GM12891 (cell line): Measurements from ENCODE around the gene ARHGAP5.

Experiments
- DNase-seq: peaks from one replicate; pipeline ENCODE4 v3.0.0; 2011; ENCODE audit warnings: low spot score; ENCODE audit not compliant: insufficient read length
- FAIRE-seq: peaks from 2 replicates; lab custom pipeline; 2011; peaks lifted over from hg19 to GRCh38; lab: Jason Lieb, UNC
- PAX5 ChIP-seq: IDR thresholded peaks from 2 replicates; pipeline ENCODE4 v1.6.1; 2011; ENCODE audit warnings: low read length, moderate library complexity, mild to moderate bottlenecking; ENCODE audit not compliant: insufficient read depth, severe bottlenecking
- POLR2A ChIP-seq: IDR thresholded peaks from 2 replicates; pipeline ENCODE4 v1.6.1; 2011; ENCODE audit warnings: low read depth, low read length, control low read depth
- POLR2AphosphoS5 ChIP-seq: IDR thresholded peaks from 2 replicates; pipeline ENCODE4 v1.6.1; 2011; ENCODE audit warnings: low read depth, low read length, control low read depth
- POU2F2 ChIP-seq: IDR thresholded peaks from 2 replicates; pipeline ENCODE4 v1.6.1; 2011; ENCODE audit warnings: low read depth, mild to moderate bottlenecking, control low read depth, low read length, moderate library complexity
- SPI1 ChIP-seq: IDR thresholded peaks from 2 replicates; pipeline ENCODE4 v1.6.1; 2011; ENCODE audit warnings: low read depth, low read length, control low read depth
- TAF1 ChIP-seq: IDR thresholded peaks from 2 replicates; pipeline ENCODE4 v1.6.1; 2011; ENCODE audit warnings: low read depth, low read length, control low read depth

The ARHGAP5 gene

GRCh38 chr14:32076278-32077080 is 625 bp upstream of the ARHGAP5 start:
- FAIRE-seq (peak; percentile 87), DNase-seq (peak; percentile 48)
- no peak for TF ChIP-seq POLR2A
- no peak for TF ChIP-seq SPI1
- TF ChIP-seq POLR2AphosphoS5 = no peak
- no peak for TF ChIP-seq PAX5
- no peak for TF ChIP-seq TAF1
- no peak for TF ChIP-seq POU2F2

GRCh38 chr14:32078023-32078857 is 1.1 kb downstream of the ARHGAP5 start:
- TF ChIP-seq POLR2AphosphoS5 (no peak), SPI1 (no peak), TAF1 (no peak), PAX5 (no peak), POU2F2 (no peak), POLR2A (no peak)
- DNase-seq (no peak), FAIRE-seq (peak; percentile 16)

- TF ChIP-seq SPI1 (no peak), POU2F2 (no peak), PAX5 (no peak), POLR2AphosphoS5 (no peak), POLR2A (no peak), TAF1 (no peak)
- DNase-seq = no peak
- FAIRE-seq = no peak
These were observed 1.7 kb downstream of the ARHGAP5 start for GRCh38 chr14:32078858-32079216.

GRCh38 chr14:32079264-32079663 is 2.2 kb downstream of the ARHGAP5 start:
- DNase-seq (no peak), FAIRE-seq (no peak)
- no peak for TF ChIP-seq PAX5
- TF ChIP-seq TAF1 = no peak
- no peak for TF ChIP-seq SPI1
- no peak for TF ChIP-seq POU2F2
- no peak for TF ChIP-seq POLR2A
- TF ChIP-seq POLR2AphosphoS5 = no peak

GRCh38 chr14:32080001-32080510 is 3.0 kb downstream of the ARHGAP5 start:
- FAIRE-seq (no peak), DNase-seq (no peak)
- TF ChIP-seq POLR2AphosphoS5 (no peak), POU2F2 (no peak), TAF1 (no peak)

GRCh38 chr14:32081901-32082300 is 4.8 kb downstream of the ARHGAP5 start:
- no peak for DNase-seq
- TF ChIP-seq POLR2A (no peak), POLR2AphosphoS5 (no peak), SPI1 (no peak), TAF1 (no peak), PAX5 (no peak), POU2F2 (no peak)
- no peak for FAIRE-seq

GRCh38 chr14:32083315-32083624 is 6.2 kb downstream of the ARHGAP5 start:
- FAIRE-seq = no peak

GRCh38 chr14:32083789-32084188 is 6.7 kb downstream of the ARHGAP5 start:
- TF ChIP-seq POLR2A (no peak), PAX5 (no peak), SPI1 (no peak), TAF1 (no peak), POU2F2 (no peak), POLR2AphosphoS5 (no peak)
- FAIRE-seq = no peak
- no peak for DNase-seq

More at GRCh38 chr14:32083315-32083624, 6.2 kb downstream of the ARHGAP5 start:
- TF ChIP-seq TAF1 (no peak), PAX5 (no peak), POLR2AphosphoS5 (no peak), POU2F2 (no peak), SPI1 (no peak), POLR2A (no peak)
- no peak for DNase-seq

GRCh38 chr14:32085182-32085844 is 8.2 kb downstream of the ARHGAP5 start:
- FAIRE-seq (no peak), DNase-seq (no peak)
- TF ChIP-seq SPI1 (no peak), POLR2A (no peak), TAF1 (no peak), POLR2AphosphoS5 (no peak), PAX5 (no peak), POU2F2 (no peak)
